Measurements from ENCODE around the gene CD96. TPM values are rescaled to one million over a fixed set of nuclear protein-coding genes. Genes with fewer than 3 reads are reported as not detected.

Gene CD96
- total RNA-seq, 1 experiment from 2014 or later: 0.59 TPM

DNA sequence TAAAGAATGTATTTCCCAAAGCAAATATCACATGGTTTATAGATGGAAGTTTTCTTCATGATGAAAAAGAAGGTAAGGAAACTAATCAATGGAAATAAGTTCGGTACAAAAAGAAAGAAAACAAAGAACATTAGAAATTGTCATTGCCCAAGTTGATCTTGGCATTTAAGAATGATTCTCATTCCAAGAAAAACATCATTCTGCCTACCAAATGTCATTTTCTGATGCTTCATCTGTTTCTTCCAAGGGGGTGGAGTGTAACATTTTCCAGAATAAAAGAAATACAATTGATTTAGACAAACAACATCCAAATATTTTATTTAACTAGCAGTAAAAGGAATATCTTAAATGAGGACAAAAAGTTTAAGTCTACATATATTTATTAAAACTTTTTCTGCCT is 56.1 kb downstream of the CD96 start:
- intact Hi-C loops (cut with micrococcal nuclease; ENCODE audit: unreplicated experiment): no loop called here
- H3K27me3 Mint-ChIP-seq (ENCODE audit: insufficient read depth, unreplicated experiment): peaks cover 8% of the 10 kb centered on the region
- CTCF ChIA-PET: interaction anchor here (0.6 kb wide), 1 partner anchor 401 kb away, joined by 3 read pairs; the partner anchor contains the start of gene TAGLN3

DNA sequence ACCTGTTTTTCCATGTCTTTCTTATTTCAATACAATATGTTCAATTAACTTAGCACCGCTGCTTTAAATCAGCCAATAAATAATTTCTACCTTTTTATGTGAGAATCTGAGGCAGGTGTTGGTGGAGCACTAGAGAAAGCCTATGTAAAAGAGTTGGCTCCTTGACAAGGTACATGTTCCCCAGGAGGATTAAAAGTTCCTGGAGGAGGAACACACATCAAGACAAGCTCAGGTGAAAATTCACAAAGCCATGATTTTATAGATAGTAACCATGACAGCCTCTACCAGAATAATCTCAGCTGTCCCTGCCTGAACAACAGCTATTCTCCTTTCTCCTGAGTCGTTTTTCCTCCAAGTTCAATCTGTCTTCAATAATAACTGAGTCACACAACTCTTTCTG is 56.6 kb downstream of the CD96 start:
- no TSS peak for BruUV-seq (replicated peaks)
- Histone ChIP-seq H3K27me3 (replicated peaks; ENCODE audit: control insufficient read depth, insufficient read depth, low read length) (no peaks in the 10 kb centered on the region; the same call in 1 of the 2 replicates), H3K36me3 (ENCODE audit: control insufficient read depth, insufficient read depth, low read length) (no peaks in the 10 kb centered on the region), H3K4me1 (0 out of 2 replicates have a peak, but pooled peaks cover 3% of the 10 kb centered on the region), H3K4me3 (ENCODE audit: low read depth, low read length) (no peak overlapping the region), H3K9me3 (no peaks in the 10 kb centered on the region)
- Mint-ChIP-seq H3K9me3 (ENCODE audit: unreplicated experiment) (no peaks in the 10 kb centered on the region), H3K4me1 (ENCODE audit: low read depth, unreplicated experiment) (peaks cover 8% of the 10 kb centered on the region), H3K36me3 (ENCODE audit: insufficient read depth, unreplicated experiment) (no peaks in the 10 kb centered on the region), H3K27ac (ENCODE audit: unreplicated experiment) (no peak overlapping the region), H3K27me3 (ENCODE audit: insufficient read depth, unreplicated experiment) (peaks cover 8% of the 10 kb centered on the region), H3K4me3 (ENCODE audit: unreplicated experiment) (no peak overlapping the region)
- DNase-seq: no peak
- ChIA-PET CTCF (interaction anchor here (0.6 kb wide), 1 partner anchor 400 kb away, joined by 3 read pairs; the partner anchor contains the start of gene TAGLN3), POLR2A (no interaction called here)
- intact Hi-C loops (cut with micrococcal nuclease; ENCODE audit: unreplicated experiment): no loop called here
- TF ChIP-seq, protein P1, sequence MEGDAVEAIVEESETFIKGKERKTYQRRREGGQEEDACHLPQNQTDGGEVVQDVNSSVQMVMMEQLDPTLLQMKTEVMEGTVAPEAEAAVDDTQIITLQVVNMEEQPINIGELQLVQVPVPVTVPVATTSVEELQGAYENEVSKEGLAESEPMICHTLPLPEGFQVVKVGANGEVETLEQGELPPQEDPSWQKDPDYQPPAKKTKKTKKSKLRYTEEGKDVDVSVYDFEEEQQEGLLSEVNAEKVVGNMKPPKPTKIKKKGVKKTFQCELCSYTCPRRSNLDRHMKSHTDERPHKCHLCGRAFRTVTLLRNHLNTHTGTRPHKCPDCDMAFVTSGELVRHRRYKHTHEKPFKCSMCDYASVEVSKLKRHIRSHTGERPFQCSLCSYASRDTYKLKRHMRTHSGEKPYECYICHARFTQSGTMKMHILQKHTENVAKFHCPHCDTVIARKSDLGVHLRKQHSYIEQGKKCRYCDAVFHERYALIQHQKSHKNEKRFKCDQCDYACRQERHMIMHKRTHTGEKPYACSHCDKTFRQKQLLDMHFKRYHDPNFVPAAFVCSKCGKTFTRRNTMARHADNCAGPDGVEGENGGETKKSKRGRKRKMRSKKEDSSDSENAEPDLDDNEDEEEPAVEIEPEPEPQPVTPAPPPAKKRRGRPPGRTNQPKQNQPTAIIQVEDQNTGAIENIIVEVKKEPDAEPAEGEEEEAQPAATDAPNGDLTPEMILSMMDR (IDR thresholded peaks at IDR 0.05; ENCODE audit: insufficient read depth in 1 of 2, low read depth in 1 of 2, low read length in 1 of 2, severe bottlenecking in 1 of 2, unreplicated experiment in 1 of 2): no peak

More for the DNA sequence above, 56.1 kb downstream of the CD96 start:
- H3K4me1 ChIP-seq: 0 out of 2 replicates have a peak, but pooled peaks cover 3% of the 10 kb centered on the region
- no peak overlapping the region for H3K4me3 ChIP-seq (ENCODE audit: low read depth, low read length)
- no peak overlapping the region for H3K4me3 Mint-ChIP-seq (ENCODE audit: unreplicated experiment)
- H3K36me3 Mint-ChIP-seq (ENCODE audit: insufficient read depth, unreplicated experiment): no peaks in the 10 kb centered on the region
- H3K9me3 Mint-ChIP-seq (ENCODE audit: unreplicated experiment): no peaks in the 10 kb centered on the region
- no peaks in the 10 kb centered on the region for H3K9me3 ChIP-seq
- no peak for DNase-seq
- peaks cover 11% of the 10 kb centered on the region for H3K4me1 Mint-ChIP-seq (ENCODE audit: low read depth, unreplicated experiment)
- H3K27ac Mint-ChIP-seq (ENCODE audit: unreplicated experiment): no peak overlapping the region
- no TSS peak for BruUV-seq (replicated peaks)
- no peaks in the 10 kb centered on the region; the same call in 1 of the 2 replicates for H3K27me3 ChIP-seq (replicated peaks; ENCODE audit: control insufficient read depth, insufficient read depth, low read length)
- POLR2A ChIA-PET: no interaction called here
- no peaks in the 10 kb centered on the region for H3K36me3 ChIP-seq (ENCODE audit: control insufficient read depth, insufficient read depth, low read length)
- TF ChIP-seq, protein P1 (IDR thresholded peaks at IDR 0.05; ENCODE audit: insufficient read depth in 1 of 2, low read depth in 1 of 2, low read length in 1 of 2, severe bottlenecking in 1 of 2, unreplicated experiment in 1 of 2): no peak

DNA sequence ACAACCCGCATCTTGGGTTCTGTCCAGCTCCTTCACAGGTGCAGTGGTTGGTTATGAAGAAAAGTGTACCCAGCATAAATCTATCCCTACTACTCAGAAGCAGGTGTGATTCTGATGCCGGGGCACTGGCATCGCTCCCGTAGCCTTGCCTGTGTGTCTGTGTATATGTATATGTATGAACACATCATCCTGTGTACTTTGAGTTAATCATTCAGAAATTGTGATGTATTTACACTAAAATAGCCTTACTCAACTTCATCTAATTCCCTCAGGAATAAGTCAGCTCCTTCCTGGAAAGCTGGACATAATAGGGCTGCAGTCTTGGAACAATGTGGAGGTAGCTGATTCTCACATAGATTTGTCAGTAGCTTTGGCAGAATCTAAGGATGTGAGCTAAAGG is 59.8 kb downstream of the CD96 start:
- Mint-ChIP-seq H3K27me3 (ENCODE audit: insufficient read depth, unreplicated experiment) (peaks cover 8% of the 10 kb centered on the region), H3K4me1 (ENCODE audit: low read depth, unreplicated experiment) (no peaks in the 10 kb centered on the region), H3K27ac (ENCODE audit: unreplicated experiment) (no peak overlapping the region), H3K9me3 (ENCODE audit: unreplicated experiment) (no peaks in the 10 kb centered on the region), H3K36me3 (ENCODE audit: insufficient read depth, unreplicated experiment) (no peaks in the 10 kb centered on the region), H3K4me3 (ENCODE audit: unreplicated experiment) (no peak overlapping the region)
- H3K27me3 ChIP-seq (replicated peaks; ENCODE audit: control insufficient read depth, insufficient read depth, low read length): no peaks in the 10 kb centered on the region; the same call in 1 of the 2 replicates
- intact Hi-C loops (cut with micrococcal nuclease; ENCODE audit: unreplicated experiment): no loop called here
- no peaks in the 10 kb centered on the region for H3K36me3 ChIP-seq (ENCODE audit: control insufficient read depth, insufficient read depth, low read length)
- TF ChIP-seq, protein P1 (IDR thresholded peaks at IDR 0.05; ENCODE audit: insufficient read depth in 1 of 2, low read depth in 1 of 2, low read length in 1 of 2, severe bottlenecking in 1 of 2, unreplicated experiment in 1 of 2): no peak
- CTCF ChIA-PET: no interaction called here
- no TSS peak for BruUV-seq (replicated peaks)
- no peaks in the 10 kb centered on the region for H3K4me1 ChIP-seq
- no peaks in the 10 kb centered on the region for H3K9me3 ChIP-seq
- POLR2A ChIA-PET: no interaction called here
- no peak for DNase-seq
- H3K4me3 ChIP-seq (ENCODE audit: low read depth, low read length): no peak overlapping the region
